GM18511 (cell line): ENCODE results near the gene ARHGEF16.

Experiments used
- ATAC-seq: cut with Tn5 transposase; IDR thresholded peaks from one replicate; pipeline ENCODE4 v1.9.1; 2021; ENCODE audit warnings: mild to moderate bottlenecking, moderate library complexity; ENCODE audit not compliant: unreplicated experiment

ARHGEF16 gene

DNA sequence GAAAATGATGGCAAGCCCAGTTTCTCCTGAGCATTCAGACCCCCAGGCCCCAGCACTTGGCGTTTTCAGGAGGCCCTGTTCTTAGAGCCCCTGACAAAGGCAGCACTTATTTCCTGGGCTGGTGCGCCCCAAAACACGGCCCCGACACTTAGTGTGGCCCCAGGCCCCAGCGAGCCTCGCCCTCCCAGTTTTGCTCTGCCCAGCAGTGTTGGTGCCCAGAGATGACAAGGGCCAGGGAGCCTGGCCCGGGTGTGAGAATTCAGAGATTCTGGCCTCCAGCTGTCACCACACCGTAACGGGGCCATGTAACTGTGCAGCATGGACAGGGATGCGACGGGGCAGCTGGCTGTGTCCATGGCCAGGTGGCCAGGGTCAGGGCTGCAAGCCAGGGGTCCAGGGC lies 18.0 kb upstream of the ARHGEF16 start:
- no peak for ATAC-seq

DNA sequence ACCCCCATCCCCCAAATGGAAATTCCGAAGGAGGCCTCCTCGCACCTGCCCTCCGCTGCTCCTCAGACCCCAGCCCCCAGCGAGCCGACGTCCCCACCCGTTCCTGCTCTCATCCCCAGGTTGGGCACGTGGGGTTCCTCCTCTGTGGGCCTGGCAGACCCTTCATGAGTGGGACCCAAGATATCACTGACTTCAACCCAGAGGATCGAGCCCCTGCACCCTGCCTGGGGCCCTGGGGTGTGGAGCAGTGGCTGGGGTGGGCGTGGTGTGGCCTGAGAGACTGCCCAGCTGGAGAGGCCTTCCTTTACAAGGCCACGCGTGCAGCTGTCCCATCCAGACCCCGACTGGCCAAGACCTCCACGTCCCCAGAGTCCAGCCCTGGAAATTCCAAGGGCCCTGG lies 17.6 kb upstream of the ARHGEF16 start:
- no peak for ATAC-seq

DNA sequence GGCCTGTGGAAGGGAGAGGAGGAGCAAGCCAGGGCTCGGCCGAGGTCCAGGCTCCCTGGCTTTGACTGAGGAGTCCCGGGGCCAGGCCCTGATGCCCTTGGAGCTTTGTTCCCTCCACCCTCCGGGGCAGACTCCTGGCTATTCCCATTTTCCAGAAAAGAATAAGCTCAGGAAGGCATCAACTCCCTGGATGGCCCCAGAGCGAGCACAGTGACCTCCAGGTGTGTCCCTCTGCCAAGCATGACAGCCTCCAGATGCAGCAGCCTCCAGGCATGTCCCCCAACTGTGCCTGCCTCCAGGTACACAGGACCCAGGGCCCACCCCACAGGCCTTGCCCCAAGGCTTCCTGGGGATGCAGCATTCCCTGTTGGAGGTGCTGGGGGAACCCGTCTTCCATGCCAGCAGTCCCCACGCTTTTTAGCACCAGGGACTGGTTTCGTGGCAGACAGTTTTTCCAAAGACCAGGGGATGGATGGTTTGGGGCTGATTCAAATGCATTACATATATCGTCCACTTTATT lies 15.7 kb upstream of the ARHGEF16 start:
- no peak for ATAC-seq

DNA sequence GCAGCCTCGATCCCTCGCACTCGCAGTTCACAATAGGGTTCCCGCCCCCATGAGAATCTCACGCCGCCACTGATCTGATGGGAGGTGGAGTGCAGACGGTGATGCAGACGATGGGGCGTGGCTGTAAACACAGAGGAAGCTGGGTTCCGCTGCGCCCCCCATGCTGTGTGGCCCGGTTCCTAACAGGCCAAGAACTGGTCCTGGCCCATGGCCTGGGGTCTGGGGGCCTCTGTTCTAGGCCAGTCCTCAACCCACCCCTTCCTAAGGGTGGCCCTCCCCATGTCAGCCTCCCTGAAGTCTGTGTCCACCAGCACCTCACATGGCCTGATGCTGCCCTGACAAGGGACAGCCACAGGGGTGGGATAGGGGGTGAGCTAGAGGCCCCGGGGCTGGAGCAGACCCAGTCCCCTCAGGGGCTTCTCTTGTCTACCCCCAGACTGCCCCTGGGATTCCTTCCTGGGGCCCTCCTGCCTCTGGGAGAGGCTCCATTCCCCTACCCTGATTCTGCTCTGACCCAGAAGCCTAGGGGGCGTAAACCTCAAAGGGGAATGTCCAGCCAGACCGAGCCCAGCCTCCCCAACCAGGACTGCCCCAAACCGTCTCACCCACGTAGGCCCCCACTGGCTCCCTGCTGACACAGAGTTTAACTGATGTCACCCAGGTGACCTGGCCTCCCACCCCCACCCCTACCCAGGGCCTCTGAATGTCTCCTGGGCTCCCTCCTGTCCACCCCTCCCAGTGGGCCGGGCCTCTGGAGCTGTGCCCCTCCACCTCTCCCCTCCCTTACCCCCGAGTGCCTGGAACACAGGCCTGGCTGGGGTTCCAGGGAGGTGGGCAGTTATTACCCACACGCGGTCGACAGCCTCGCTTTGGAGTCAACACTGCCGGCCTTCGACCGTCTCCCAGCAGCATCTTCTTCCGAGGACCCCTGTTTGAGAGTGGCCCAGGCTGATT lies 14.8 kb upstream of the ARHGEF16 start:
- ATAC-seq, result no peak

DNA sequence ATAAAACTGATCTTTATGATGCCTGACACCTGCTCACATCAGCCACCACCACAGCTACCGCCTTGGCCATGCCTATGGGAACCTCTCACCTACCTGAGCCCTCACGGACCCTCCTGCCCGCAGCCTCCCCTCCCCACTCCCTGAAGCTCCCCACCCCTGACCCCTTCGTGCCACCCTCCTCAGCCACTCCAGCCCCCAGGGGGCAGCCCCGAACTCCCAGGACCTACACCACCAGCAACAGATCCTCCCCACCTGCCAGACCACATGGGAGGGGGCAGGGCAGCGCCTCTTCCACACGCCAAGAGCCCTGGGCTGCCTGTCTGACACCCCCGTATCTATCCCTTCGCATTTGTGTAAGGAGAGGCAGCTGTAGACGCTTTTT lies 14.2 kb upstream of the ARHGEF16 start:
- ATAC-seq, result no peak

DNA sequence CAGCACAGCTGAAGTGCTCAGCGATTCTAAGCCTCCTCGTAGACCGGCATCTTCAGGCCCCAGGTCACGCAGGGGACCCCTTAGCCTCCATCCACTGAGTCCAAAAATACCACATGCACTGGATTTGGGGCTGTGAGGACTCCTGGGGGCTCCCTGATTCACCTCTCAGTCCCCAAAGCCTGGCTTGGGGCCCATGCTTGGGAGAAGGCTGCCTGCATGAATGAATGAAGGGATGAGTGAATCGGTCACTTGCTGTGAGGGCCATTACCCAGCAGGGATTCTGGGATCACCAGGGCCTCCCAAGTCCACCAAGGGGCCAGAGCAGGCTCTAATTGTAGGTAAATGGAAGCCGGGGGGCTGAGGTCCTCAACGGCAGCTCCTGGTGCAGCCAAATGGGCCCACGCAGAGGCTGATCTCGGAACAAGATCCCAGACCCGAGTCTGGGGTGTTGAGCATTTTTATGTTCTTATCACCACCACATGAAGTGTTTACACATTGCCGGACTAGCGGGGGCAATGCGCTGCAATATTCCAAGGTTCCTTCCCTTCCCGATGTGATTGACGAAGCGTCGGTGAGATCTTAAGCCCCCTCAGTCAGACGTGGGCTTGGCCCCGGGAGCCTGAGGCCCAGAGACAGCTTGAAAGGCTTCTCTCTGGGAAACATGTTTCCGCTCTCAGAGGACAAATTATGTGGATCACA lies 13.6 kb upstream of the ARHGEF16 start:
- no peak for ATAC-seq

DNA sequence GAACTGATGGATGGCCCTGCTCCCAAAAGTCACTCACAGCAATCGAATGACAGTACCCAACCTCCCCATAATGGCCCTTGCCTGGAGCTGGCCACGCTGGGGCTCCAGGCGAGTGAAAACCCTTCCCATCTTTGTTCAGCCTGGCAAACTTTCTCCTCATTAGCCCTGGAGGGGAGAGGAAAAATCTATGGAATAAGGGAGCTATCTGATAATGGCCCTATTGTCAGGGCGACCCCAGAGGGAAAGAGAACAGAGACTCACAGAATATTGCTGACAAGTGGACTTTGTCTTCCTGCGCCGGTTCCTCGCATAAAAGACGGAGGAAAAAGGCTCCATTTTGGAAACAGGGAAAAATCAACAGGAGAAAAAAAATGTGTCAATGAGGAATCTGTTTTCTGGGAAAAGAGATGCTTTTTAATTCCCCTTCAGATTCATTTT lies 13.0 kb upstream of the ARHGEF16 start:
- ATAC-seq, result no peak

DNA sequence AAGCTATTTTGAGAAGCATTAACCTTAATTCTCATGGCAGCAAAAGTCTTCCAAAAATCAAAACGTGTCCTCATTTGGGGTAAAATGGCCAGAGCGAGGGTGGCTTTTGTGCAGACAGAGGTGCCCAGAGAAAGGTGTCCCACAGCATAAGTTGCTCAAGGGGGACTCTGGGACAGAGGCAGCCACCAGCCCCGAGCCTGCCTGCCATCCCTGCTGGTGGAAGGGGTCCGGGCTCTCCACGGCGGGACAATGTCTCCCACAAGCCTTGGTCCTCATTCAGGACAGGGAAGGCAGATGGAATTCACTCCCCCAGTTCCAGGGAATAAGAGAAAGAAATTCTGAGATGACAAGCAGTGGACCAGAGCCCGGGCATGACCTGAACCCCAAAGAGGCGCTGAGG lies 12.6 kb upstream of the ARHGEF16 start:
- ATAC-seq, result no peak

DNA sequence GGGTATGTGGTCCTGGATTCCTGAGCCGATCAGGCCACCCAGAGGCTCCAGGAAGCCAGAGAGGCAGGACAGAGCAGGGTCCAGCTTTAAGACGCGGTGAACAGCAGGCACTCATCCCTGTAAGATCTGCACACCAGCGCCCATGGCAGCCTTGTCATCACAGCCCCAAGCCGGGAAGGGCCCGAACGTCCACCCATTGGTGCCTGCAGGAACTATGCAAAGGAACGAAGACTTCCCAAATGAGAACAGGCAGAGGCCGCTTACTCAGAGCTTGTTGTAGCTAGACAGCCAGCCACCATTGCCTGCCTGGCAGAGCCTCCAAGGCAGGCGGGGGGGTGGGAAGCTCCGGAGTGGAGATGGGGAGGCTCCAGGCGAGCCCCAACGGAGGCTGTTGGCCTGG lies 12.1 kb upstream of the ARHGEF16 start:
- no peak for ATAC-seq

DNA sequence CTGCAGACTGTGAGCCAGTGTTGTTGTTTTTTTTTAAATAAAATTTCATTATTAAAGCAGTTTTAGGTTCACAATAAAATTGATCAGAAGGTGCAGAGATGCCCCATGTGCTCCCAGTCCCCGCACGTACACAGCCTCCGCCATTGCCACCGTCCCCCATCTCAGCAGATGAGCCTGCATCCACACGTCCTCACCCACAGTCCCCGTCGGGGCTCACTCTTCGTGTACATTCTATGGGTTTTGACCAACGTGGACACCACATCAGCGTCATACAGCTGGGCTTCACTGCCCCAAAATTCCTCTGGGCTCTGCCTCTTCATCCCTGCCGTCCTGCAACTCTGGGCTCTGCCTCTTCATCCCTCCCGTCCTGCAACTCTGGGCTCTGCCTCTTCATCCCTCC lies 11.6 kb upstream of the ARHGEF16 start:
- ATAC-seq, result no peak

DNA sequence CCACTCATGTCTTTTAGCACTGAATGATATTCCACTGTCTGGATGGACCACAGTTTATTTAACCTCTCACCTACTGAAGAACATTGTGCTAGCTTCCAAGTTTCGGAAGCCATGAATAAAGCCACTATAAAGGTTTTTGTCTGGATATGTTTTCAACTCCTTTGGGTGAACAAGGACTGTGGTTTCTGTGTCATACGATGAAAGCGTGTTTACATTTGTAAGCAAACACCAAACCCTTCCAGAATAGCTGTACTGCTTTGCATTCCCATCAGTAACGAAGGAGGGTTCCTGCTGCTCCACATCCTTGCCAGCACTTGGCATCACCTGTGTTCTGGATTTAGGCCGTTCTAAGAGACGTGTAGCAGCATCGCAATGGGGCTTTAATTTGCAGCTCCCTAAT lies 10.7 kb upstream of the ARHGEF16 start:
- ATAC-seq, result no peak

DNA sequence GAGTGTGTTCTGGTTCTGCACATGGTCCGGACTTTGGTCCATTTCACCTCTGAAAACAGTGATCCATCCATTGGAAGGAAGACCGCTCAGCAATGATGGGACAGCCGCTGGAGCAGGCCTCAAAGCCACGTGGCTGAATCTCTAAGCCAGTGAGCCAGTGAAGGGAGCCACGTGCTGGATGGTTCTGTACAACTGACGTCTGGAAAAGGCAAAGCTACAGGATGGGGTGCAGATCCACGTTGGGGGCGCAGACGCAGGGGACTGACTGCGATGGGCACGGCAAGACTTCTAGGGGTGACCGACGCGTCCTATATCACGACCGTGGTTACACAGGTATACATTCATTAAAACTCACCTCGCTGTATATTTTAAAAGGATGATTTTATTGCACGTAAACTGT lies 10.2 kb upstream of the ARHGEF16 start:
- ATAC-seq, result no peak

DNA sequence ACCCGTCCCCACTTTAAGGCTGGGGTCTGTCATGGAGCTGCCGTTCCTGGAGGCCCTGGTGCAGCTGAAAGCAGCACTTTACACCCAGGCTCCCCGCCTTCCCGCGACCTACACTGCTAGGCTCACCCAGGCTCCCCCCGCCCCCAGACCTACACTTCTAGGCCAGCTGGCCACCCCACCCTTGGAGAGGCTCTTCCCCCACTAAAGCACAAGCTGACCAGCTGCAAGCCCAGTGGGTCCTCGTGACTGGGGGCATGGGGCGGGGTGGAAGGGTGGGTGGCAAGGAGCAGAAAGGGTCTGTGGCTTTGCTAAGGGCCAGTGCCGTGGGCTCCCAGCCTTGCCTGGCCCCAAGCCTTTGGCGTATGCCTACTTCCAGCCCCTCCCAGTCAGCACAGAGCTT lies 9.7 kb upstream of the ARHGEF16 start:
- ATAC-seq, result no peak

DNA sequence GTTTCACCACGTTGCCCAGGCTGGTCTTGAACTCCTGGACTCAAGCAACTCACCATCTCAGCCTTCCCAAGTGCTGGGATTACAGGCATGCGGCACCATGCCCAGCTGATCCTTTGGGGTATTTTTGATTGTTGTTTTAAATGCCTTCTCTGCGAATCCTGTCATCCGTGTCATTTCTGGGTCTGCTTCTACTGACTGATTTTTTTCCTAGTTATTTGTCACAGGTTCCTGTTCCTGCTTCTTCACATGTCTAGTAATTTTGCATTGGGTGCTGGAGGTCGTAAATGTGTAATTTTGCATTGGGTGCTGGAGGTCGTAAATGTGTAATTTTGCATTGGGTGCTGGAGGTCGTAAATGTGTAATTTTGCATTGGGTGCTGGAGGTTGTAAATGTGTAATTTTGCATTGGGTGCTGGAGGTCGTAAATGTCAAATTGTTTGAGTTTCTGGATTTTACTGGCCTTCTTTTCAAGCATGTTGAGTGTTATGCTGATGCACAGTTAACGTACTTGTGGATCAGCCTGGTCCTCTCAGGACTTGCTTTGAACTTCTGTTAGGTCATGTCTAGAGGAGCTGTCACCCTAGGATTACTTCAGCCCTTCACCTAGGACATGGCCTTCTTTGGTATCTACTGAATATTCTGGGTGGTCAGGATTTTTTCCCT lies 4.1 kb upstream of the ARHGEF16 start:
- ATAC-seq, result no peak

DNA sequence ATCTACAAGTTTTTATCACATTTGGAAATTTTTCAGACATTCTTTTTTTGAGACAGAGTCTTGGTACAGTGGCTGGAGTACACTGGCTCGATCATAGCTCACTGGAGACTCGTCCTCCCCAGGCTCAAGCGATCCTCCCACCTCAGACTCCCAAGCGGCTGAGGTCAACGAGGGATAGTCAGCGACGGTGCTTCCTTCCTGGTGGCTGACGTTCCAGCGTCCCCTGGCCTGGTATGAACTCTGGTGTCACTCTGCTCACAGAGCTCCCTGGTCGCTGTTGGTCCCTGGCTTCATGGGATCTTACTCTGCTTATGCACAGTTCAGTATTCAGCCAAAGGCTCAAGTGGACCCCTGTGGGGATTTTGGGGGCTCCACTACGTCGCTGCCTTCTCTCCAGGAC lies 3.5 kb upstream of the ARHGEF16 start:
- no peak for ATAC-seq

DNA sequence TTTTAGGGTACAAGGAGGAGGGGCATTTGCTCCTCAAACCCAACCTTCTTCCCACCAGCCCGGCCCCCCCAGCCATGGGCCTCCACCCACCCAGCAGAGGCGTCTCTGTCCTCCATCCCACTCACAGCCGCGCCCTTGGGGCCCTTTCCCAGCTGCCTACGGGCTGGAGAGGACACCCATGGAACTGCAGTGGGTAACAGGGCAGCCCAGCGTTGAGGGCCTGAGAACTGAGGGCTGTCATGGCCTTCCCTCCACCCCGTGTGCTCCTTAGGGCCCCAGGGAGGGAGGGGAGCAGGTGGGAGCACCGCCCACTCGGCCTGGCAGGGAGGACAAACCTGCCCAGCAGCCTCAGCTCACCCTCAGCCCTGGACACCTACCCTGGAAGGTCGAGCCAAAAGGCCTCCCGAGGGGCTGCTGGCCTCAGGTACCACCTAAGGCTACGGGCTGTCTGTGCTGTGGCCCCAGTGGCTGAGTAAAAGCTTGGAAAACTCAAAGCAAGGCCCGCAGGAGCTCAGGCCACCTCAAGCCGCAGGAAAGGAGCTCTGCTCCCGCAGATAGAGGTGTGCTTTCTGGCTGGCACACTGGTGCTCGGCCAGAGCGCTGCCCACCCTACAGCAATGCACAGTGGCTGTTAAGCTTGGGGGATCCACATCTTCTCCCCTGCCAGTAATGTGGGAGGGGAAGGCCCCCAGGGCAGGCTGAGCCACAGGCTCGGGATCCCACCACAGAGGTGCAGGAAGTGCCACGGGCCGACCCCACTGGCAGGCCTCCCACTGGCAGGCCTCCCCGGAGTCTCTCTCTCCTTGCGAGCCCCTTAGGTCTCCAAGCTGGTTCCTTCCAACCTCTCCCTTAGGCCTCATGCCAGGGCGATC lies 2.2 kb upstream of the ARHGEF16 start:
- no peak for ATAC-seq

DNA sequence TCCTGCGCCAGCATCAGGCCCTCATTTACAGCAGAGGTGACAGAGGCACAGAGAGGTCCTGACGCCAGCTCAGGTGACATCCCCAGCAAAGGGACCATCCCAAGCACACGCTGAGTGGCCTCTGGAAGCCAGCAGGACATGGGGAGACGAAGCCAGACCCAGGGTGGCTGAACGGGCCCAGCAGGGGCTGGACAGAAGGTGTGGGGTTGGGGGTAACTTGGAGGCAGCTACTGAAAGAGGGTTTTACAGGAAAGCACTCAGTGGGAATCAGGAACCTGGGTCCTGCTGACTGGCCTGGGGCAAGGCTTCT lies 1.6 kb upstream of the ARHGEF16 start:
- no peak for ATAC-seq

DNA sequence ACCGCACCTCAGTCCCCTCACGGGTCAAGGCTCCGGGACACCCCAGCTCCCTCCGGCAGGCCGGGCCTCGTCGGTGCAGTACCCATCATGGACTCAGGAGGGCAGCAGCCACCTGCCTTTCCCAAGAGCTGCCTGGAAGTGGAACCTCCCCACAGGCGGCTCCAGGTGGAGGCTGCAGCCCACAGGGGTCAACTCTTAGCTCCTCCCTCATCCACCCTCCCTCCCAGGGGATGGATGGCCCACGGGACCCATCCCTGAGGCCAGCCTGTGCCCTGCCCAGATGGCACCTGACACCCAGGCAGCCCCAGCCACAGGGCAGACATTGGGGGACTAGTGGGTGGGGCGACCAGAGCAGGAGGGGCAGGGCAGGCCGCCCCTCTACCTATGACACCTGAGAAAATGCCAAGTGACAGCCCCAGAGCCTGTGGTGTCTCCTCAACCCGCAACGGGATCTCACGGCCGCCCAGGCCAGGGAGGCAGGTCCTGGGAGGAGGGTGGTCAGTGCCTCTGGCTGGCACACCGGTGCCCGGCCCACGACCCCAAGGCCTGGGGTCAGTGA lies 1.2 kb upstream of the ARHGEF16 start:
- ATAC-seq, result no peak

DNA sequence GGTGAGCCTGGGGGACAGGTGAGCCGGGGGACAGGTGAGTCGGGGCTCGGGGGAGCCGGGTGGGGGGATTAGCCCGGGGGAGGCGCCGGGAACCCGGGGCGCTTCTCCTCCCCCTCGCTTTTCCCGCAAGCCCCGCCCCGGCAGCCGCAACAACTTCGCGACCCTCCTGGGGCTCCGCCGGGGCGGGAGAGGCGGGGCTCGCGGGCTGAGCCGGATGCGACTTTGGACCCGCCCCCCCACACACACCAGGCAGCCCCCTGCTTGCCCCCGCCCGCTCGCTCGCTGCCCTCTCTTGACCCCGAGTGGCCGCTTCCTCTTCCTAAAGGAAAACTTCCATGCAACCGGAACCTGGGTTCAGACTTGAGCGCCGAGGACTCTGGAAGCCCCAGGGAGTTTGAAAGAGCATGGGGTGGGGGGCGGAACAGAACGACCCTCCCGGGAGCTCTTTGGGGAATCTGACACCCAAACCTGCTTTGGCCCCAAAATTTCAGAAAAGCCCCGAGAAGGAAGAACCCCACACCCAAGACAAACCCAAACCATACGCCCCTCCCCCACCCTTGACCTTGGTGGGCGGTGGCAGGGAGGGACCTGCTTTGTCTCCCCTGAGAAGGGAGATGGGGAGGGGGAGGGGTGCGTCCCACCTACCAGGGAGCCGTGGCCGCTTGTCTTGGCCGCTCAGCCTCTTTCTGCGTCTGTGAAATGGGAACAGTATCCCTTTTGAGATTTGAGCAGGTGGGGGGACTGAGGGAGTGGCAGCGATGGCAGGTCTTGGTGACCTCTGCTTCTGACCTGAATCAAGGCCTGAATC lies 550 bp downstream of the ARHGEF16 start:
- no peak for ATAC-seq
